Measurements from ENCODE around the gene DLX4. TPM values are rescaled to one million over a fixed set of nuclear protein-coding genes. Genes with fewer than 3 reads are reported as not detected.

Gene DLX4
- polyA plus RNA-seq, 1 donor from 2014 or later = not detected

DNA sequence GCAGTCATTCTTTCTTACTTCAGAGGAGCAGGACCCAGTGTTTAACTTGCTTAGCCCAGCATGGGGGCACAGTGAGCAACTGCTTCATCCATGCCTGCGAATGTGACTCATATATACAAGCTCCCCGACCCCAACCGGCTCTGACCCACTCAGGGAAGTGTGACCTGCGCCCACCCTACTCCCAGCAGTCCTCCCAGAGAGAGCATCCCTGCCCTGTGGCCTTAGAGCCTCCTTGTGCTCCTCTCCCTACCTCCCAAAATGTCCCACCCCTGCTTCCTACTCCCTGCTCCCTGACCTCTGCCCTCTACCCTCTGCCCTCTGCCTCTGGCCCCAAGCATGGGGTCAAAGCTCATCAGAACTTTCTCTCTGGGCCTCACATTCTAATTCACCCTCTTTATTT, 46.9 kb upstream of the DLX4 start:
- Histone ChIP-seq H3K9me2 (ENCODE audit: insufficient read depth, low read length) (no peaks in the 10 kb centered on the region), H4K20me1 (ENCODE audit: insufficient read depth) (no peaks in the 10 kb centered on the region), H3K36me3 (ENCODE audit: insufficient read depth, low read length) (no peaks in the 10 kb centered on the region), H3K27ac (ENCODE audit: low read length) (no peak overlapping the region), H3K9ac (ENCODE audit: low read length) (no peak overlapping the region), H3K4me2 (ENCODE audit: low read length) (no peak overlapping the region), H3K4me3 (ENCODE audit: low read length) (no peak overlapping the region), H3K27me3 (ENCODE audit: insufficient read depth, low read depth, low read length) (no peaks in the 10 kb centered on the region), H3K9me3 (ENCODE audit: low read length) (no peaks in the 10 kb centered on the region), H3F3A (ENCODE audit: insufficient read depth, low read length, poor library complexity, severe bottlenecking) (no peaks in the 10 kb centered on the region), H3K79me2 (replicated peaks; ENCODE audit: insufficient read depth, low read length) (no peaks in the 10 kb centered on the region), H2AFZ (ENCODE audit: low read depth, low read length) (no peak overlapping the region)
- TF ChIP-seq, protein P1, sequence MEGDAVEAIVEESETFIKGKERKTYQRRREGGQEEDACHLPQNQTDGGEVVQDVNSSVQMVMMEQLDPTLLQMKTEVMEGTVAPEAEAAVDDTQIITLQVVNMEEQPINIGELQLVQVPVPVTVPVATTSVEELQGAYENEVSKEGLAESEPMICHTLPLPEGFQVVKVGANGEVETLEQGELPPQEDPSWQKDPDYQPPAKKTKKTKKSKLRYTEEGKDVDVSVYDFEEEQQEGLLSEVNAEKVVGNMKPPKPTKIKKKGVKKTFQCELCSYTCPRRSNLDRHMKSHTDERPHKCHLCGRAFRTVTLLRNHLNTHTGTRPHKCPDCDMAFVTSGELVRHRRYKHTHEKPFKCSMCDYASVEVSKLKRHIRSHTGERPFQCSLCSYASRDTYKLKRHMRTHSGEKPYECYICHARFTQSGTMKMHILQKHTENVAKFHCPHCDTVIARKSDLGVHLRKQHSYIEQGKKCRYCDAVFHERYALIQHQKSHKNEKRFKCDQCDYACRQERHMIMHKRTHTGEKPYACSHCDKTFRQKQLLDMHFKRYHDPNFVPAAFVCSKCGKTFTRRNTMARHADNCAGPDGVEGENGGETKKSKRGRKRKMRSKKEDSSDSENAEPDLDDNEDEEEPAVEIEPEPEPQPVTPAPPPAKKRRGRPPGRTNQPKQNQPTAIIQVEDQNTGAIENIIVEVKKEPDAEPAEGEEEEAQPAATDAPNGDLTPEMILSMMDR (IDR thresholded peaks at IDR 0.05; ENCODE audit: poor library complexity, severe bottlenecking) = no peak
- no peak for TF ChIP-seq RAD21 (conservative IDR thresholded peaks at IDR 0.05)
- no peak for TF ChIP-seq TAF1 (IDR thresholded peaks at IDR 0.05; ENCODE audit: low read depth)
- no peak for TF ChIP-seq EZH2 (IDR thresholded peaks at IDR 0.05; ENCODE audit: borderline replicate concordance, insufficient read depth, low read length, poor library complexity, severe bottlenecking)
- TF ChIP-seq SMC3 (conservative IDR thresholded peaks at IDR 0.05; ENCODE audit: poor library complexity) = no peak
- TF ChIP-seq POLR2AphosphoS5 (IDR thresholded peaks at IDR 0.05) = no peak
- no peak for TF ChIP-seq EP300 (conservative IDR thresholded peaks at IDR 0.05; ENCODE audit: poor library complexity, severe bottlenecking)
- no peak for TF ChIP-seq MXI1 (conservative IDR thresholded peaks at IDR 0.05; ENCODE audit: poor library complexity, severe bottlenecking)
- TF ChIP-seq REST (IDR thresholded peaks at IDR 0.05; ENCODE audit: borderline replicate concordance) = no peak

GRCh38 chr17:49924116-49924515, 44.9 kb upstream of the DLX4 start:
- no peaks in the 10 kb centered on the region for H4K20me1 ChIP-seq (ENCODE audit: insufficient read depth)
- no peaks in the 10 kb centered on the region for H3K9me3 ChIP-seq (ENCODE audit: low read length)
- no peaks in the 10 kb centered on the region for H3K27me3 ChIP-seq (ENCODE audit: insufficient read depth, low read depth, low read length)
- H3K4me2 ChIP-seq (ENCODE audit: low read length) = no peak overlapping the region
- no peaks in the 10 kb centered on the region for H3F3A ChIP-seq (ENCODE audit: insufficient read depth, low read length, poor library complexity, severe bottlenecking)
- no peaks in the 10 kb centered on the region for H3K79me2 ChIP-seq (replicated peaks; ENCODE audit: insufficient read depth, low read length)
- H3K36me3 ChIP-seq (ENCODE audit: insufficient read depth, low read length) = no peaks in the 10 kb centered on the region
- H3K4me3 ChIP-seq (ENCODE audit: low read length) = no peak overlapping the region
- H2AFZ ChIP-seq (ENCODE audit: low read depth, low read length) = no peak overlapping the region
- H3K9ac ChIP-seq (ENCODE audit: low read length) = no peak overlapping the region
- no peaks in the 10 kb centered on the region for H3K9me2 ChIP-seq (ENCODE audit: insufficient read depth, low read length)
- no peak for TF ChIP-seq EP300 (conservative IDR thresholded peaks at IDR 0.05; ENCODE audit: poor library complexity, severe bottlenecking)
- no peak overlapping the region for H3K27ac ChIP-seq (ENCODE audit: low read length)

DNA sequence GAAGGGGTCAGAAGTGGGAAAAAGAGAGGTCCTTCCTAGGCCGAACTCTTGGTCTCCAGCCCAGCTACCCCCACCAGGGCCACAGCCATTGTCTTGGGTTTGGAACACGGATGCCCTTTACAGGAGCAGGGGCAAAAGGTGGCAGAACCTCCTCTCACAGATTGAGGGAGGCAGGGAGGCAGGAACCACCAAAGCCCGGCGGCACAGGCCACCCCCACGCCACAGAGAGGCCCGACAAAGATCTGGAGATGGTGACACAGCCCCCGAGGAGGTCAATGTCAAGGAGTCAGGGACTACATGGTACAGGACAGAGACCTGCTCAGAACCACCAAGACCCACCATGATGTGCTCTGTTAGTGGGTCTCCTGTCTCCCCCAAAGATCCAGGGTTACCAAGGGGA, 44.4 kb upstream of the DLX4 start:
- H3K9me2 ChIP-seq (ENCODE audit: insufficient read depth, low read length) = no peaks in the 10 kb centered on the region
- no peak overlapping the region for H2AFZ ChIP-seq (ENCODE audit: low read depth, low read length)
- no peak overlapping the region for H3K4me2 ChIP-seq (ENCODE audit: low read length)
- no peak overlapping the region for H3K9ac ChIP-seq (ENCODE audit: low read length)
- no peaks in the 10 kb centered on the region for H3K27me3 ChIP-seq (ENCODE audit: insufficient read depth, low read depth, low read length)
- no peak overlapping the region for H3K27ac ChIP-seq (ENCODE audit: low read length)
- H3F3A ChIP-seq (ENCODE audit: insufficient read depth, low read length, poor library complexity, severe bottlenecking) = no peaks in the 10 kb centered on the region
- TF ChIP-seq EP300 (conservative IDR thresholded peaks at IDR 0.05; ENCODE audit: poor library complexity, severe bottlenecking) (no peak), MXI1 (conservative IDR thresholded peaks at IDR 0.05; ENCODE audit: poor library complexity, severe bottlenecking) (no peak), POLR2AphosphoS5 (IDR thresholded peaks at IDR 0.05) (no peak), SMC3 (conservative IDR thresholded peaks at IDR 0.05; ENCODE audit: poor library complexity) (no peak), RAD21 (conservative IDR thresholded peaks at IDR 0.05) (no peak), EZH2 (IDR thresholded peaks at IDR 0.05; ENCODE audit: borderline replicate concordance, insufficient read depth, low read length, poor library complexity, severe bottlenecking) (no peak), TAF1 (IDR thresholded peaks at IDR 0.05; ENCODE audit: low read depth) (no peak), REST (IDR thresholded peaks at IDR 0.05; ENCODE audit: borderline replicate concordance) (no peak)
- TF ChIP-seq, protein P1 (IDR thresholded peaks at IDR 0.05; ENCODE audit: poor library complexity, severe bottlenecking) = no peak
- no peaks in the 10 kb centered on the region for H3K9me3 ChIP-seq (ENCODE audit: low read length)
- H4K20me1 ChIP-seq (ENCODE audit: insufficient read depth) = no peaks in the 10 kb centered on the region
- no peaks in the 10 kb centered on the region for H3K36me3 ChIP-seq (ENCODE audit: insufficient read depth, low read length)
- H3K79me2 ChIP-seq (replicated peaks; ENCODE audit: insufficient read depth, low read length) = no peaks in the 10 kb centered on the region
- no peak overlapping the region for H3K4me3 ChIP-seq (ENCODE audit: low read length)
